Measurements from ENCODE around the gene PCED1A.

GRCh38 chr20:2878515-2878914, 38.1 kb upstream of the PCED1A start:
- TF ChIP-seq POLR2A (IDR thresholded peaks at IDR 0.05) (no peak), CTCF (IDR thresholded peaks at IDR 0.05 in 4 of 5, conservative IDR thresholded peaks at IDR 0.05 in 1 of 5) (no peak)
